ENCODE data around the gene MCTP1.

DNA sequence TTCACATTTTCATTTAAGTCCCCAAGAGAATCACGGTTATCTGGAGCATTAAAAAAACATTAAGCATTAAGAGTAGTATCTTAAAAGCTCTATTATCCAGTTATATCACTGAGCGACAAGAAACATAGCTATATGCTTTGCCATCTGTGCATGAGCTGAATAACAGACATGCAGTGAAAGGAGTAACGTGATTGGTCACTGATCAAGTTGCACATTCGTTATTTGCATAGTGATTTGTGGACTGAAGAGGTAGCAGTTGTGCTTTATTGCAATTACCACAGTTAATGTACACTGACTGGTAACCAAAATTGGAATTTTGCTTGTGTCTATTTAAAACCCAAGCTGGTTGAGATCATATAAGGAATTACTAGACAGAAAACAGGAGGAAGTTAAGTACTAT lies 107.4 kb downstream of the MCTP1 start:
- TF ChIP-seq CTCF (IDR thresholded peaks at IDR 0.05) (no peak), POLR2A (IDR thresholded peaks at IDR 0.05) (no peak)
